ENCODE results near the gene SMIM20.

DNA sequence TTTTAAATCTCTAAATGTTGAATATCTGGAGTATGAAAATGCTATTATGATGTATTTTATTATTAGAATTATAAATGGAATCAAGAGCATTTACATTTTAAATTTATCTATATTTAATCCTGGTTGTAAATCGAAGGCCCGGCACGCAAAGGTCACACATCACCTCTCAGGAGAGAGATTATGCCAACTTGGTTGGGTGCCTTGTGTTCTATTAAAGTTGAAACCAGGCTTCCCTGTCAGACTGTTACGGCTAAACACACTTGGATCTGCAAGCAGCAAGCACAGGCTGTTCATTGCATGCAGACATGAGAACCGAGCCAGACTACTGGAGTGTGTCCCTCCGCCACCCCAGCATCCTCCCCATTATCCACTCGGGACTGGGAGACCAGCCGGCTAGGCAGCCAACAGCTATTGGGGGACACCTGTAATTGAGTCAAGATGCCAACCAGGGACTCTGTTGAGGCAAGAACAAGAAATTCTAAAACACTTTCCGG lies 34.9 kb upstream of the SMIM20 start:
- TF ChIP-seq EP300 (IDR thresholded peaks at IDR 0.05) (no peak), POLR2A (IDR thresholded peaks at IDR 0.05) (no peak)
- TF ChIP-seq, protein P1, sequence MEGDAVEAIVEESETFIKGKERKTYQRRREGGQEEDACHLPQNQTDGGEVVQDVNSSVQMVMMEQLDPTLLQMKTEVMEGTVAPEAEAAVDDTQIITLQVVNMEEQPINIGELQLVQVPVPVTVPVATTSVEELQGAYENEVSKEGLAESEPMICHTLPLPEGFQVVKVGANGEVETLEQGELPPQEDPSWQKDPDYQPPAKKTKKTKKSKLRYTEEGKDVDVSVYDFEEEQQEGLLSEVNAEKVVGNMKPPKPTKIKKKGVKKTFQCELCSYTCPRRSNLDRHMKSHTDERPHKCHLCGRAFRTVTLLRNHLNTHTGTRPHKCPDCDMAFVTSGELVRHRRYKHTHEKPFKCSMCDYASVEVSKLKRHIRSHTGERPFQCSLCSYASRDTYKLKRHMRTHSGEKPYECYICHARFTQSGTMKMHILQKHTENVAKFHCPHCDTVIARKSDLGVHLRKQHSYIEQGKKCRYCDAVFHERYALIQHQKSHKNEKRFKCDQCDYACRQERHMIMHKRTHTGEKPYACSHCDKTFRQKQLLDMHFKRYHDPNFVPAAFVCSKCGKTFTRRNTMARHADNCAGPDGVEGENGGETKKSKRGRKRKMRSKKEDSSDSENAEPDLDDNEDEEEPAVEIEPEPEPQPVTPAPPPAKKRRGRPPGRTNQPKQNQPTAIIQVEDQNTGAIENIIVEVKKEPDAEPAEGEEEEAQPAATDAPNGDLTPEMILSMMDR (IDR thresholded peaks at IDR 0.05): no peak

All from gastroesophageal sphincter (tissue), 3 donors.